HepG2 (cell line): ENCODE measurements around the gene CCDC74B. TPM values are rescaled to one million over a fixed set of nuclear protein-coding genes. Genes with fewer than 3 reads are reported as not detected.
A peak's percentile ranks its signal among the peaks of the same experiment; 100 is the strongest.

Experiments
- CERS6 ChIP-seq: sonication (generic); formaldehyde crosslinking; IDR thresholded peaks from 2 replicates; pipeline ENCODE4 v1.5.0; 2020; ENCODE audit warnings: missing genetic modification reagents
- E2F2 ChIP-seq: sonication (generic); formaldehyde crosslinking; IDR thresholded peaks from 2 replicates; pipeline ENCODE4 v1.4.0; 2020; ENCODE audit warnings: missing genetic modification reagents, borderline replicate concordance
- ETV5 ChIP-seq: IDR thresholded peaks from 2 replicates; pipeline ENCODE4 v1.6.1; 2018; ENCODE audit warnings: missing biosample characterization, missing genetic modification reagents, inconsistent platforms, borderline replicate concordance
- HNRNPH1 ChIP-seq: fragments of 200-400 bp; formaldehyde crosslinking; optimal IDR thresholded peaks from 2 replicates; pipeline ENCODE3; 2017; ENCODE audit warnings: mild to moderate bottlenecking, low read depth, low read length
- KDM5B ChIP-seq: sonication (generic); formaldehyde crosslinking; IDR thresholded peaks from 2 replicates; pipeline ENCODE4 v1.4.0; 2020; ENCODE audit warnings: missing genetic modification reagents, mild to moderate bottlenecking, borderline replicate concordance
- MTA1 ChIP-seq: sonication (generic); formaldehyde crosslinking; IDR thresholded peaks from 2 replicates; pipeline ENCODE4 v1.4.0; 2020; ENCODE audit warnings: missing genetic modification reagents, mild to moderate bottlenecking, borderline replicate concordance
- NFYB ChIP-seq: sonication (generic); formaldehyde crosslinking; IDR thresholded peaks from 2 replicates; pipeline ENCODE4 v1.4.0; 2020; ENCODE audit warnings: missing genetic modification reagents
- SMAD1 ChIP-seq: sonication (generic); formaldehyde crosslinking; IDR thresholded peaks from 2 replicates; pipeline ENCODE4 v1.4.0; 2020; ENCODE audit warnings: missing genetic modification reagents, low read depth, mild to moderate bottlenecking, borderline replicate concordance
- SNAPC2 ChIP-seq: sonication (generic); formaldehyde crosslinking; IDR thresholded peaks from 2 replicates; pipeline ENCODE4 v1.8.1; 2022; ENCODE audit warnings: mild to moderate bottlenecking, missing genetic modification reagents
- SOX6 ChIP-seq, 2 experiments: fragments of 450-650 bp in 1 of 2; sonication (generic) in 1 of 2; formaldehyde crosslinking in 1 of 2; IDR thresholded peaks; 2 replicates each; pipeline versions ENCODE4 v1.4.0 to v1.6.1; 2017 to 2020; ENCODE audit warnings: antibody characterized with exemption in 1 of 2, mild to moderate bottlenecking in 1 of 2, missing genetic modification reagents in 1 of 2
- SP140L ChIP-seq: sonication (generic); formaldehyde crosslinking; IDR thresholded peaks from 2 replicates; pipeline ENCODE4 v1.4.0; 2020; ENCODE audit warnings: missing genetic modification reagents, borderline replicate concordance
- SP5 ChIP-seq: IDR thresholded peaks from 2 replicates; pipeline ENCODE4 v1.6.1; 2016; ENCODE audit warnings: low read depth, borderline replicate concordance
- SRSF1 ChIP-seq: fragments of 200-400 bp; formaldehyde crosslinking; optimal IDR thresholded peaks from 2 replicates; pipeline ENCODE3; 2017; ENCODE audit warnings: mild to moderate bottlenecking, low read depth, low read length, moderate library complexity
- ZC3H13 ChIP-seq: sonication (generic); formaldehyde crosslinking; IDR thresholded peaks from 2 replicates; pipeline ENCODE4 v1.8.1; 2023; ENCODE audit warnings: mild to moderate bottlenecking, missing genetic modification reagents, moderate library complexity
- ZFP1 ChIP-seq: IDR thresholded peaks from 2 replicates; pipeline ENCODE4 v1.6.1; 2016
- ZKSCAN5 ChIP-seq: sonication (generic); formaldehyde crosslinking; IDR thresholded peaks from 2 replicates; pipeline ENCODE4 v1.5.1; 2020; ENCODE audit warnings: mild to moderate bottlenecking, missing genetic modification reagents
- ZMYM4 ChIP-seq: sonication (generic); formaldehyde crosslinking; IDR thresholded peaks from 2 replicates; pipeline ENCODE4 v1.8.1; 2023; ENCODE audit warnings: mild to moderate bottlenecking, missing genetic modification reagents
- ZNF124 ChIP-seq: sonication (generic); formaldehyde crosslinking; IDR thresholded peaks from 2 replicates; pipeline ENCODE4 v1.4.0; 2020; ENCODE audit warnings: missing genetic modification reagents
- ZNF17 ChIP-seq: sonication (generic); formaldehyde crosslinking; IDR thresholded peaks from 2 replicates; pipeline ENCODE4 v1.5.0; 2020; ENCODE audit warnings: mild to moderate bottlenecking, missing genetic modification reagents
- ZNF251 ChIP-seq: sonication (generic); formaldehyde crosslinking; IDR thresholded peaks from 2 replicates; pipeline ENCODE4 v1.9.0; 2021; ENCODE audit warnings: mild to moderate bottlenecking, missing genetic modification reagents
- ZNF350 ChIP-seq: sonication (generic); formaldehyde crosslinking; IDR thresholded peaks from 2 replicates; pipeline ENCODE4 v1.4.0; 2020; ENCODE audit warnings: mild to moderate bottlenecking, low read depth, missing genetic modification reagents, borderline replicate concordance
- ZNF740 ChIP-seq: sonication (generic); formaldehyde crosslinking; IDR thresholded peaks from 2 replicates; pipeline ENCODE4 v1.4.0; 2020; ENCODE audit warnings: missing genetic modification reagents
- ZXDC ChIP-seq: sonication (generic); formaldehyde crosslinking; IDR thresholded peaks from 2 replicates; pipeline ENCODE4 v1.5.0; 2020; ENCODE audit warnings: mild to moderate bottlenecking, missing genetic modification reagents
- polyA plus RNA-seq, 8 experiments: library from polyadenylated mRNA; depleted of rRNA in 3 of 8; stranded (reverse) in 7 of 8; unstranded in 1 of 8; fragments of >200 nt; fragmentation: Illumina TruSeq in 4 of 8; extraction: Trizol in 4 of 8; gene quantifications; 2 replicates each; pipeline versions ENCODE4 v1.2.1 to v1.2.3, GENCODE V29; 2011 to 2016; ENCODE audit warnings: low read depth in 4 of 8, missing spikeins in 1 of 8, mixed read lengths in 1 of 8; ENCODE audit not compliant: insufficient read depth in 1 of 8
- total RNA-seq, 5 experiments: library from RNA; depleted of rRNA; stranded (reverse); fragments of >200 nt; fragmentation: Illumina TruSeq; extraction: Trizol; gene quantifications; 2 replicates each; pipeline ENCODE4 v1.2.3, GENCODE V29; 2016; ENCODE audit warnings: low read depth in 1 of 5
- TF ChIP-seq, protein P1 (sequence below): IDR thresholded peaks from 2 replicates; pipeline ENCODE4 v1.6.1; 2016

Gene CCDC74B
- total and polyA plus RNA-seq, 2 of the 13 experiments (the other 11 are each of a cell fraction or from before 2014, with no cell fraction given), result 0.07 to 0.11 TPM

- TF ChIP-seq SOX6 (IDR thresholded peaks at IDR 0.05) (no peak), SOX6 (CRISPR knock-in tag; IDR thresholded peaks at IDR 0.05) (peak; percentile 47; the same call in 1 of the 2 replicates), SP140L (CRISPR knock-in tag) (no peak), SRSF1 (peak; percentile 87), HNRNPH1 (no peak), ETV5 (CRISPR knock-in tag) (no peak; the same call in 1 of the 2 replicates), ZC3H13 (peak; percentile 77; the same call in 1 of the 2 replicates), NFYB (CRISPR knock-in tag) (peak; percentile 15; the same call in 1 of the 2 replicates), ZXDC (CRISPR knock-in tag) (peak; percentile 63; the same call in 1 of the 2 replicates), MTA1 (CRISPR knock-in tag) (no peak; the same call in 1 of the 2 replicates), KDM5B (CRISPR knock-in tag) (peak; percentile 72; the same call in 1 of the 2 replicates), ZNF124 (CRISPR knock-in tag) (peak; percentile 28; the same call in 1 of the 2 replicates), ZNF350 (CRISPR knock-in tag) (peak; percentile 92), ZFP1 (CRISPR knock-in tag) (0 out of 2 replicates have a peak, but pooled peaks have one; percentile 6), ZKSCAN5 (no peak), ZNF17 (CRISPR knock-in tag) (no peak), E2F2 (CRISPR knock-in tag) (peak; percentile 96; the same call in 1 of the 2 replicates), SMAD1 (no peak), SP5 (CRISPR knock-in tag) (peak; percentile 86), ZMYM4 (CRISPR knock-in tag) (peak; percentile 86), SNAPC2 (0 out of 2 replicates have a peak, but pooled peaks have one; percentile 81), CERS6 (CRISPR knock-in tag) (no peak), ZNF740 (CRISPR knock-in tag) (no peak), ZNF251 (CRISPR knock-in tag) (0 out of 2 replicates have a peak, but pooled peaks have one; percentile 43)
- TF ChIP-seq, protein P1, sequence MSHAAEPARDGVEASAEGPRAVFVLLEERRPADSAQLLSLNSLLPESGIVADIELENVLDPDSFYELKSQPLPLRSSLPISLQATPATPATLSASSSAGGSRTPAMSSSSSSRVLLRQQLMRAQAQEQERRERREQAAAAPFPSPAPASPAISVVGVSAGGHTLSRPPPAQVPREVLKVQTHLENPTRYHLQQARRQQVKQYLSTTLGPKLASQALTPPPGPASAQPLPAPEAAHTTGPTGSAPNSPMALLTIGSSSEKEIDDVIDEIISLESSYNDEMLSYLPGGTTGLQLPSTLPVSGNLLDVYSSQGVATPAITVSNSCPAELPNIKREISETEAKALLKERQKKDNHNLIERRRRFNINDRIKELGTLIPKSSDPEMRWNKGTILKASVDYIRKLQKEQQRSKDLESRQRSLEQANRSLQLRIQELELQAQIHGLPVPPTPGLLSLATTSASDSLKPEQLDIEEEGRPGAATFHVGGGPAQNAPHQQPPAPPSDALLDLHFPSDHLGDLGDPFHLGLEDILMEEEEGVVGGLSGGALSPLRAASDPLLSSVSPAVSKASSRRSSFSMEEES, result peak; percentile 71
Observed at GRCh38 chr2:130181325-130181879, 36.5 kb upstream of the CCDC74B start, which contains the start of gene SMPD4 (continued).
